GM18873 (cell line): ENCODE results near the gene GRIK3.

ENCODE experiments used
- ATAC-seq: cut with Tn5 transposase; IDR thresholded peaks from one replicate; pipeline ENCODE4 v1.9.1; 2021; ENCODE audit warnings: mild to moderate bottlenecking, moderate library complexity, moderate number of reproducible peaks; ENCODE audit not compliant: unreplicated experiment, low FRiP score

GRIK3 gene

GRCh38 chr1:36864182-36864822, 170.0 kb downstream of the GRIK3 start:
- ATAC-seq, result no peak

GRCh38 chr1:36863500-36863899, 170.8 kb downstream of the GRIK3 start:
- no peak for ATAC-seq

- no peak for ATAC-seq
These were observed 171.3 kb downstream of the GRIK3 start for GRCh38 chr1:36863061-36863460.

- no peak for ATAC-seq
These were observed 172.9 kb downstream of the GRIK3 start for GRCh38 chr1:36861375-36861774.

- no peak for ATAC-seq
These were observed 174.4 kb downstream of the GRIK3 start for GRCh38 chr1:36859926-36860325.

GRCh38 chr1:36858981-36859380, 175.3 kb downstream of the GRIK3 start:
- no peak for ATAC-seq

- ATAC-seq, result no peak
These were observed 175.8 kb downstream of the GRIK3 start for GRCh38 chr1:36858553-36858952.

- no peak for ATAC-seq
These were observed 176.6 kb downstream of the GRIK3 start for GRCh38 chr1:36857754-36858153.

- ATAC-seq, result no peak
These were observed 178.4 kb downstream of the GRIK3 start for GRCh38 chr1:36855699-36856494.

GRCh38 chr1:36853638-36854037, 180.7 kb downstream of the GRIK3 start:
- no peak for ATAC-seq

- no peak for ATAC-seq
These were observed 181.7 kb downstream of the GRIK3 start for GRCh38 chr1:36852586-36852985.

GRCh38 chr1:36851595-36851994, 182.7 kb downstream of the GRIK3 start:
- ATAC-seq, result no peak

GRCh38 chr1:36851087-36851486, 183.2 kb downstream of the GRIK3 start:
- no peak for ATAC-seq

- ATAC-seq, result no peak
These were observed 184.4 kb downstream of the GRIK3 start for GRCh38 chr1:36849956-36850355.

- no peak for ATAC-seq
These were observed 186.6 kb downstream of the GRIK3 start for GRCh38 chr1:36847761-36848160.

- no peak for ATAC-seq
These were observed 187.1 kb downstream of the GRIK3 start for GRCh38 chr1:36847186-36847585.

GRCh38 chr1:36846357-36846756, 188.0 kb downstream of the GRIK3 start:
- no peak for ATAC-seq

- no peak for ATAC-seq
These were observed 188.5 kb downstream of the GRIK3 start for GRCh38 chr1:36845802-36846201.

GRCh38 chr1:36844917-36845316, 189.4 kb downstream of the GRIK3 start:
- no peak for ATAC-seq

- ATAC-seq, result no peak
These were observed 190.3 kb downstream of the GRIK3 start for GRCh38 chr1:36843906-36844610.

- ATAC-seq, result no peak
These were observed 191.3 kb downstream of the GRIK3 start for GRCh38 chr1:36843027-36843426.
